H1 (cell line): ENCODE results near the gene CDYL2. TPM values are rescaled to one million over a fixed set of nuclear protein-coding genes. Genes with fewer than 3 reads are reported as not detected.

ENCODE experiments used
- CTCF ChIA-PET: fragments of 300-600 bp; sonication (Branson Sonifier 250); formaldehyde crosslinking; loops from one replicate; lab custom pipeline; 2021; ENCODE audit not compliant: partially characterized antibody; lab: Charles Lee
- POLR2A ChIA-PET: fragments of 300-600 bp; sonication (Branson Sonifier 250); formaldehyde crosslinking; loops from one replicate; lab custom pipeline; 2021; ENCODE audit warnings: inconsistent platforms; ENCODE audit not compliant: partially characterized antibody; lab: Charles Lee
- DNase-seq, 2 experiments: peaks; one replicate each; pipeline versions ENCODE4 v3.0.0 to v3.0.0-alpha.2; 2010 to 2022; ENCODE audit warnings: low spot score in 2 of 2, low read depth in 1 of 2, mixed read lengths in 1 of 2
- FAIRE-seq: peaks from 2 replicates; lab custom pipeline; 2011; peaks lifted over from hg19 to GRCh38; lab: Jason Lieb, UNC
- H2AFZ ChIP-seq: 2 replicates; pipeline ENCODE4 v1.8.1; 2012; ENCODE audit warnings: low read length, inconsistent platforms
- H2AK5ac ChIP-seq: 2 replicates; pipeline ENCODE4 v1.6.1; 2013; ENCODE audit warnings: low read depth, low read length
- H2BK120ac ChIP-seq: replicated peaks from 2 replicates; pipeline ENCODE3; 2013; ENCODE audit warnings: low read depth, low read length, inconsistent platforms
- H2BK12ac ChIP-seq: 2 replicates; pipeline ENCODE4 v1.6.1; 2013; ENCODE audit warnings: low read depth, low read length
- H2BK15ac ChIP-seq: 2 replicates; pipeline ENCODE4 v1.6.1; 2013; ENCODE audit warnings: low read length
- H2BK20ac ChIP-seq: 2 replicates; pipeline ENCODE4 v1.6.1; 2013; ENCODE audit warnings: low read length
- H2BK5ac ChIP-seq: 2 replicates; pipeline ENCODE4 v1.6.1; 2013; ENCODE audit warnings: low read depth, low read length
- H3K14ac ChIP-seq: 2 replicates; pipeline ENCODE4 v1.6.1; 2013; ENCODE audit warnings: inconsistent platforms; ENCODE audit not compliant: insufficient read length
- H3K18ac ChIP-seq: 2 replicates; pipeline ENCODE4 v1.6.1; 2013; ENCODE audit warnings: low read length; ENCODE audit errors: extremely low read depth
- H3K23ac ChIP-seq: 2 replicates; pipeline ENCODE4 v1.6.1; 2013; ENCODE audit warnings: inconsistent platforms; ENCODE audit not compliant: insufficient read length
- H3K23me2 ChIP-seq: 2 replicates; pipeline ENCODE4 v1.6.1; 2013; ENCODE audit warnings: low read depth, low read length
- H3K27ac ChIP-seq: 2 replicates; pipeline ENCODE4 v1.6.1; 2011; ENCODE audit warnings: low read depth, low read length, inconsistent platforms
- H3K27me3 ChIP-seq, 4 experiments: replicated peaks in 1 of 4; 1 replicate in 1 of 4; 2 replicates in 3 of 4; pipeline versions ENCODE4 v1.6.1 to v1.8.1; 2011 to 2013; ENCODE audit warnings: low read length in 3 of 4, mild to moderate bottlenecking in 3 of 4, inconsistent platforms in 2 of 4, mixed read lengths in 2 of 4, moderate library complexity in 1 of 4; ENCODE audit not compliant: control insufficient read depth in 3 of 4, insufficient read depth in 3 of 4; ENCODE audit errors: extremely low read depth in 1 of 4
- H3K36me3 ChIP-seq, 4 experiments: 2 replicates each; pipeline versions ENCODE4 v1.6.1 to v1.8.1; 2011 to 2013; ENCODE audit warnings: mild to moderate bottlenecking in 4 of 4, low read length in 3 of 4, moderate library complexity in 2 of 4, control low read depth in 1 of 4, inconsistent platforms in 1 of 4; ENCODE audit not compliant: insufficient read depth in 4 of 4, control insufficient read depth in 2 of 4
- H3K4ac ChIP-seq: replicated peaks from 2 replicates; pipeline ENCODE3; 2013; ENCODE audit warnings: low read length, low read depth, mixed read lengths, inconsistent platforms; ENCODE audit not compliant: insufficient read length
- H3K4me1 ChIP-seq, 4 experiments: replicated peaks in 1 of 4; 1 replicate in 1 of 4; 2 replicates in 3 of 4; pipeline versions ENCODE4 v1.6.1 to v1.8.1; 2011 to 2013; ENCODE audit warnings: low read length in 3 of 4, inconsistent platforms in 2 of 4, mixed read lengths in 1 of 4; ENCODE audit not compliant: insufficient read depth in 4 of 4, control insufficient read depth in 3 of 4
- H3K4me2 ChIP-seq, 2 experiments: 2 replicates each; pipeline versions ENCODE4 v1.6.1 to v1.8.1; 2011 to 2013; ENCODE audit warnings: low read depth in 2 of 2, low read length in 2 of 2, control low read depth in 1 of 2, inconsistent platforms in 1 of 2, mild to moderate bottlenecking in 1 of 2; ENCODE audit not compliant: insufficient read depth in 1 of 2
- H3K4me3 ChIP-seq, 4 experiments: fragments of 200-600, 300-600 bp in 1 of 4; sonication (generic), shearing (Covaris generic), sonication (Bioruptor Twin) in 1 of 4; 2 replicates each; pipeline versions ENCODE4 v1.5.1 to v1.8.1; 2011 to 2016; ENCODE audit warnings: low read length in 4 of 4, low read depth in 3 of 4, control low read depth in 2 of 4, inconsistent platforms in 2 of 4, mild to moderate bottlenecking in 2 of 4, mixed read lengths in 1 of 4, moderate library complexity in 1 of 4; ENCODE audit not compliant: insufficient read depth in 2 of 4; ENCODE audit errors: extremely low read depth in 1 of 4
- H3K56ac ChIP-seq: replicated peaks from 2 replicates; pipeline ENCODE3; 2013; ENCODE audit warnings: low read depth, mild to moderate bottlenecking, mixed read lengths, low read length, inconsistent platforms; ENCODE audit not compliant: insufficient read length
- H3K79me1 ChIP-seq: 2 replicates; pipeline ENCODE4 v1.6.1; 2013; ENCODE audit warnings: low read depth, low read length, control low read depth
- H3K79me2 ChIP-seq, 2 experiments: 2 replicates each; pipeline versions ENCODE4 v1.6.1 to v1.8.1; 2012 to 2013; ENCODE audit warnings: low read length in 2 of 2, mild to moderate bottlenecking in 2 of 2, inconsistent platforms in 1 of 2; ENCODE audit not compliant: insufficient read depth in 2 of 2, control insufficient read depth in 1 of 2
- H3K9ac ChIP-seq, 4 experiments: replicated peaks in 1 of 4; 1 replicate in 1 of 4; 2 replicates in 3 of 4; pipeline versions ENCODE4 v1.6.1 to v1.8.1; 2011 to 2013; ENCODE audit warnings: low read depth in 3 of 4, low read length in 3 of 4, control low read depth in 2 of 4, mild to moderate bottlenecking in 2 of 4, moderate library complexity in 2 of 4, inconsistent platforms in 1 of 4; ENCODE audit errors: extremely low read depth in 1 of 4
- H3K9me3 ChIP-seq, 2 experiments: 2 replicates each; pipeline versions ENCODE4 v1.6.1 to v1.8.1; 2012 to 2013; ENCODE audit warnings: mild to moderate bottlenecking in 2 of 2, moderate library complexity in 2 of 2, control low read depth in 1 of 2, inconsistent platforms in 1 of 2, low read depth in 1 of 2, low read length in 1 of 2, mixed read lengths in 1 of 2; ENCODE audit not compliant: insufficient read depth in 2 of 2
- H4K20me1 ChIP-seq, 2 experiments: replicated peaks in 1 of 2; 2 replicates each; pipeline versions ENCODE3 to v1.8.1; 2011 to 2013; ENCODE audit warnings: inconsistent platforms in 2 of 2, low read length in 2 of 2, mild to moderate bottlenecking in 1 of 2; ENCODE audit not compliant: insufficient read depth in 2 of 2, control insufficient read depth in 1 of 2
- H4K5ac ChIP-seq: 2 replicates; pipeline ENCODE4 v1.6.1; 2013; ENCODE audit warnings: low read length, low read depth, mixed read lengths, inconsistent platforms; ENCODE audit not compliant: insufficient read length
- H4K8ac ChIP-seq: 2 replicates; pipeline ENCODE4 v1.8.0; 2013; ENCODE audit warnings: mild to moderate bottlenecking, moderate library complexity, low read length, inconsistent platforms; ENCODE audit not compliant: insufficient read depth; ENCODE audit errors: extremely low read depth
- H4K91ac ChIP-seq: replicated peaks from 2 replicates; pipeline ENCODE3; 2013; ENCODE audit warnings: low read length, mixed read lengths, inconsistent platforms; ENCODE audit not compliant: insufficient read length
- CEBPB ChIP-seq: IDR thresholded peaks from 2 replicates; pipeline ENCODE4 v1.6.1; 2012; ENCODE audit warnings: low read depth, low read length
- EGR1 ChIP-seq: IDR thresholded peaks from 2 replicates; pipeline ENCODE4 v1.6.1; 2011; ENCODE audit warnings: low read depth, low read length, borderline replicate concordance
- MAFK ChIP-seq: IDR thresholded peaks from 2 replicates; pipeline ENCODE4 v1.6.1; 2012; ENCODE audit warnings: low read depth, mild to moderate bottlenecking, improper control_type of control experiment, low read length
- MAX ChIP-seq: IDR thresholded peaks from 2 replicates; pipeline ENCODE4 v1.6.1; 2012; ENCODE audit warnings: inconsistent platforms
- POLR2AphosphoS5 ChIP-seq: IDR thresholded peaks from 2 replicates; pipeline ENCODE4 v1.6.1; 2011; ENCODE audit warnings: low read depth, low read length
- POU5F1 ChIP-seq: IDR thresholded peaks from 2 replicates; pipeline ENCODE4 v1.6.1; 2011; ENCODE audit warnings: low read depth, mild to moderate bottlenecking, low read length, moderate library complexity
- RAD21 ChIP-seq, 2 experiments: IDR thresholded peaks in 1 of 2; conservative IDR thresholded peaks in 1 of 2; 2 replicates each; pipeline ENCODE4 v1.6.1; 2011; ENCODE audit warnings: low read depth in 2 of 2, low read length in 2 of 2, improper control_type of control experiment in 1 of 2, inconsistent platforms in 1 of 2, mild to moderate bottlenecking in 1 of 2, moderate library complexity in 1 of 2
- SIRT6 ChIP-seq: IDR thresholded peaks from one replicate; pipeline ENCODE4 v1.7.1; 2012; ENCODE audit warnings: low read length, inconsistent platforms
- WGBS, 2 experiments: shearing (Covaris generic) in 1 of 2; methylation state at CpG; one replicate each; pipeline versions ENCODE4 v1.1.6 to v1.1.7; 2013 to 2015; ENCODE audit warnings: low lambda C conversion rate in 2 of 2, mixed read lengths in 2 of 2, inconsistent platforms in 1 of 2, low coverage in 1 of 2, missing lambda C conversion rate in 1 of 2; ENCODE audit not compliant: insufficient replicate concordance in 2 of 2, insufficient coverage in 1 of 2, insufficient read length in 1 of 2; ENCODE audit errors: extremely low coverage in 1 of 2, missing lambda C conversion rate in 1 of 2; 5-methylcytosine and 5-hydroxymethylcytosine counted together
- polyA plus RNA-seq, 7 experiments: library from polyadenylated mRNA; depleted of rRNA in 3 of 7; stranded (reverse) in 5 of 7; unstranded in 2 of 7; fragments of >200 nt in 5 of 7; fragments of 200-250 nt in 2 of 7; gene quantifications; 1 replicate in 5 of 7; 2 replicates in 1 of 7; 4 replicates in 1 of 7; pipeline versions ENCODE4 v1.2.1 to v1.2.3, GENCODE V29; 2011 to 2013; ENCODE audit warnings: missing spikeins in 2 of 7, mixed read lengths in 2 of 7
- total RNA-seq: library from RNA; stranded (reverse); fragmentation: NEBNext Ultra II Directional; extraction: Animal tissue kit (Norgen Biotek cat#: 25700); gene quantifications from 2 replicates; pipeline ENCODE4 v1.2.1, GENCODE V29; 2021

The CDYL2 gene
- total and polyA plus RNA-seq, 2 of the 8 experiments (the other 6 are each of a cell fraction or from before 2014, with no cell fraction given), result 0.33 to 5.3 TPM

DNA sequence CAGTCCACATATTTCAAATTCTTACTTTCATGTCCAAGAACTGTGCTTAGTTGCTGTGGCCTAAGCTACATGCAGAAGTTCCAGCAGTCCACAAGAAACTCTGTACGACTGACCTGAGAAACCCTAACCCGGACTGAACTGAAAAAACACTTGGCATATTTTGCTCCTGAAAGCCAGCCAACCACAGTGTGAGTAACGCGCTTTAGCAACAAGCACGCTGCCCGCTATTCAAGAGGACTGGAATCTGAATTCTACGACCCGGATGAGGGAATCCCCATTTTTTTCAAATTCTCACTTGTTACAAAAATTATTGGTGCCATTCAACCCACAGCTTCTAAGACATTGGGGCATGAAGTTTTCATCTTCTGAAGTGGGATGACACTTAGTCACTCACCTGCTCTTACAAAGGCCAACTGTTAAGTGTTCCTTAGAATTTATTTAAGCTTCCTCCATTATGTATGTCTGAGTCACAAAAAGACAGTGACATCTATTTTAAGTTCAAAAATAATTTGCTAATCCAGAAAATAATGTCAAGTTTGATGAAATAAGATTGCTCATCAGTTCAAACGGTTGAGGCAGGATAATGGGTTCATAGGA, 78.7 kb downstream of the CDYL2 start:
- H3K4me1 ChIP-seq, result no peaks in the 10 kb centered on the region
- no peak overlapping the region for H4K8ac ChIP-seq
- H4K91ac ChIP-seq, result no peak overlapping the region
- TF ChIP-seq MAFK, result no peak
- TF ChIP-seq POLR2AphosphoS5, result no peak
- TF ChIP-seq MAX, result no peak
- TF ChIP-seq CEBPB, result no peak
- TF ChIP-seq POU5F1, result no peak
- TF ChIP-seq SIRT6, result no peak
- TF ChIP-seq EGR1, result no peak
- TF ChIP-seq RAD21 (IDR thresholded peaks at IDR 0.05 in 1 of 2, conservative IDR thresholded peaks at IDR 0.05 in 1 of 2; ENCODE audit: low read depth in 2 of 2, low read length in 2 of 2), result no peak
- H3K4ac ChIP-seq, result no peak overlapping the region
- peaks cover 18 to 44% of the 10 kb centered on the region in 2 experiments; a peak in 3 of 4 replicates for H3K9me3 ChIP-seq
- ChIA-PET POLR2A (no interaction called here), CTCF (no interaction called here)
- no peak overlapping the region for H3K27ac ChIP-seq
- H3K18ac ChIP-seq, result no peak overlapping the region
- no peaks in the 10 kb centered on the region for H3K27me3 ChIP-seq
- no peak overlapping the region for H2BK15ac ChIP-seq
- H2BK20ac ChIP-seq, result no peak overlapping the region
- H3K23me2 ChIP-seq, result no peaks in the 10 kb centered on the region; the same call in 1 of the 2 replicates
- no peaks in the 10 kb centered on the region for H3K36me3 ChIP-seq
- no peak overlapping the region for H3K56ac ChIP-seq
- H3K79me1 ChIP-seq, result no peaks in the 10 kb centered on the region
- no peak overlapping the region for H3K14ac ChIP-seq
- no peak overlapping the region for H3K9ac ChIP-seq
- no peak overlapping the region for H4K5ac ChIP-seq
- H3K79me2 ChIP-seq, result no peaks in the 10 kb centered on the region
- H2BK12ac ChIP-seq, result no peak overlapping the region
- DNase-seq, result no peak
- H3K4me3 ChIP-seq, result no peak overlapping the region
- H2AK5ac ChIP-seq, result no peak overlapping the region
- H3K23ac ChIP-seq, result no peak overlapping the region
- no peak overlapping the region for H3K4me2 ChIP-seq
- no peak for FAIRE-seq
- H2BK5ac ChIP-seq, result no peak overlapping the region
- H2AFZ ChIP-seq, result no peak overlapping the region
- H4K20me1 ChIP-seq, result no peaks in the 10 kb centered on the region
- 84% methylated on average over 9 of the region's 9 CpGs; no CpG with 5 or more reads in 1 of the 2 experiments for WGBS, 2 experiments
- H2BK120ac ChIP-seq, result no peak overlapping the region
